Mesothelial cell of epicardium (in vitro differentiated cells): ENCODE measurements around the gene DPYD. TPM values are rescaled to one million over a fixed set of nuclear protein-coding genes. Genes with fewer than 3 reads are reported as not detected.

Source experiments
- DNase-seq, 2 experiments: peaks; one replicate each; pipeline ENCODE4 v3.0.0; 2021; ENCODE audit warnings: low spot score in 2 of 2; ENCODE audit not compliant: unreplicated experiment in 2 of 2
- H3K27ac Mint-ChIP-seq: 2 replicates; pipeline ENCODE4 v1.8.0; 2021; ENCODE audit warnings: mixed read lengths
- H3K27me3 Mint-ChIP-seq: 2 replicates; pipeline ENCODE4 v1.8.0; 2021; ENCODE audit warnings: low read depth, mixed read lengths
- H3K36me3 Mint-ChIP-seq: 2 replicates; pipeline ENCODE4 v1.8.0; 2021; ENCODE audit warnings: mixed read lengths
- H3K4me1 Mint-ChIP-seq: 2 replicates; pipeline ENCODE4 v1.8.0; 2021; ENCODE audit warnings: mixed read lengths
- H3K4me3 Mint-ChIP-seq: 2 replicates; pipeline ENCODE4 v1.8.0; 2021; ENCODE audit warnings: mild to moderate bottlenecking, moderate library complexity, mixed read lengths
- H3K9me3 Mint-ChIP-seq: 2 replicates; pipeline ENCODE4 v1.8.0; 2021; ENCODE audit warnings: mixed read lengths
- CTCF ChIP-seq: fragments of 200-600 bp; sonication (generic); IDR thresholded peaks from one replicate; pipeline ENCODE4 v1.5.0; 2021; ENCODE audit warnings: antibody characterized with exemption; ENCODE audit not compliant: unreplicated experiment
- total RNA-seq: library from RNA; stranded (reverse); gene quantifications from 3 replicates; pipeline ENCODE4 v1.2.1, GENCODE V29; 2021

Gene DPYD
- total RNA-seq, 1 donor from 2014 or later, result 13.3 TPM

- H3K4me1 Mint-ChIP-seq, result no peaks in the 10 kb centered on the region
- H3K9me3 Mint-ChIP-seq, result peaks cover 39% of the 10 kb centered on the region
- DNase-seq, result no peak
- no peaks in the 10 kb centered on the region for H3K27me3 Mint-ChIP-seq
- H3K27ac Mint-ChIP-seq, result no peak overlapping the region
- no peak for TF ChIP-seq CTCF
- H3K4me3 Mint-ChIP-seq, result no peak overlapping the region
- peaks cover 2% of the 10 kb centered on the region for H3K36me3 Mint-ChIP-seq
Observed at GRCh38 chr1:97044159-97044760, 876.6 kb downstream of the DPYD start.

- DNase-seq, result no peak
- Mint-ChIP-seq H3K36me3 (peaks cover 2% of the 10 kb centered on the region), H3K27ac (no peak overlapping the region), H3K27me3 (no peaks in the 10 kb centered on the region), H3K9me3 (peaks cover 46% of the 10 kb centered on the region), H3K4me3 (no peak overlapping the region), H3K4me1 (no peaks in the 10 kb centered on the region)
- no peak for TF ChIP-seq CTCF
Observed at GRCh38 chr1:97042551-97042950, 878.3 kb downstream of the DPYD start.

- no peak overlapping the region for H3K4me3 Mint-ChIP-seq
- H3K4me1 Mint-ChIP-seq, result no peaks in the 10 kb centered on the region
- H3K36me3 Mint-ChIP-seq, result peaks cover 2% of the 10 kb centered on the region
- no peak for TF ChIP-seq CTCF
- H3K9me3 Mint-ChIP-seq, result peaks cover 46% of the 10 kb centered on the region
- H3K27ac Mint-ChIP-seq, result no peak overlapping the region
- no peak for DNase-seq
- H3K27me3 Mint-ChIP-seq, result no peaks in the 10 kb centered on the region
Observed at GRCh38 chr1:97041026-97041425, 879.8 kb downstream of the DPYD start.

- no peak for TF ChIP-seq CTCF
- H3K4me3 Mint-ChIP-seq, result no peak overlapping the region
- no peaks in the 10 kb centered on the region for H3K4me1 Mint-ChIP-seq
- no peaks in the 10 kb centered on the region for H3K27me3 Mint-ChIP-seq
- H3K27ac Mint-ChIP-seq, result no peak overlapping the region
- H3K36me3 Mint-ChIP-seq, result peaks cover 2% of the 10 kb centered on the region
- peaks cover 46% of the 10 kb centered on the region for H3K9me3 Mint-ChIP-seq
- DNase-seq, result no peak
Observed at GRCh38 chr1:97038410-97038809, 882.4 kb downstream of the DPYD start.

GRCh38 chr1:97034651-97035050, 886.2 kb downstream of the DPYD start:
- H3K4me3 Mint-ChIP-seq, result no peak overlapping the region
- DNase-seq, result no peak
- TF ChIP-seq CTCF, result no peak
- no peaks in the 10 kb centered on the region for H3K4me1 Mint-ChIP-seq
- peaks cover 16% of the 10 kb centered on the region for H3K9me3 Mint-ChIP-seq
- H3K27ac Mint-ChIP-seq, result no peak overlapping the region
- no peaks in the 10 kb centered on the region for H3K27me3 Mint-ChIP-seq
- H3K36me3 Mint-ChIP-seq, result no peaks in the 10 kb centered on the region

GRCh38 chr1:97033949-97034348, 886.9 kb downstream of the DPYD start:
- Mint-ChIP-seq H3K27ac (no peak overlapping the region), H3K4me1 (no peaks in the 10 kb centered on the region), H3K4me3 (no peak overlapping the region), H3K9me3 (peaks cover 10% of the 10 kb centered on the region), H3K27me3 (no peaks in the 10 kb centered on the region), H3K36me3 (no peaks in the 10 kb centered on the region)
- DNase-seq, result no peak
- TF ChIP-seq CTCF, result no peak
